Motor neuron (in vitro differentiated cells): ENCODE data around the gene TXNRD2. TPM values are rescaled to one million over a fixed set of nuclear protein-coding genes. Genes with fewer than 3 reads are reported as not detected.
A peak's percentile ranks its signal among the peaks of the same experiment; 100 is the strongest.
"Not testable (repeated sequence)": the region's sequence is repeated elsewhere in the genome, so short reads cannot be mapped to it uniquely, and the experiment has no call there.

Experiments used
- ATAC-seq, 8 experiments: fragments of 200-7000 bp; cut with Tn5 transposase; replicated peaks in 6 of 8; 2 replicates each; pipeline ENCODE4 v1.8.0; 2021; ENCODE audit warnings: mild to moderate bottlenecking in 8 of 8, moderate library complexity in 8 of 8
- H3K27ac ChIP-seq, 2 donors: fragments of 250-450 bp; sonication (Bioruptor Pico); 2 replicates each; pipeline ENCODE4 v1.9.0; 2021; ENCODE audit warnings: antibody characterized with exemption in 2 of 2, mild to moderate bottlenecking in 2 of 2, moderate library complexity in 1 of 2
- H3K4me1 ChIP-seq, 2 donors: fragments of 250-450 bp; sonication (Bioruptor Pico); replicated peaks in 1 of 2; 2 replicates each; pipeline ENCODE4 v1.6.1; 2021; ENCODE audit warnings: antibody characterized with exemption in 2 of 2, mild to moderate bottlenecking in 2 of 2, moderate library complexity in 1 of 2
- H3K4me3 ChIP-seq, 5 donors: fragments of 250-450 bp; sonication (Bioruptor Pico); 2 replicates each; pipeline ENCODE4 v1.9.0; 2021; ENCODE audit warnings: antibody characterized with exemption in 5 of 5, mild to moderate bottlenecking in 5 of 5, moderate library complexity in 4 of 5
- WGBS, 10 experiments: fragments of 450-650 bp; shearing (Covaris generic); methylation state at CpG; one replicate each; pipeline ENCODE4 v1.0.0; 2022; 5-methylcytosine and 5-hydroxymethylcytosine counted together
- in situ Hi-C, 9 experiments: fragments of 400-800 bp; cut with MboI; loops; one replicate each; pipeline ENCODE4 v1.15.0; 2021; ENCODE audit warnings: low sequenced_read_pairs in 9 of 9, low pct_unique_long_range_greater_than_20kb in 2 of 9; ENCODE audit not compliant: unreplicated experiment in 9 of 9
- total RNA-seq, 8 experiments: library from RNA; unstranded; fragments of 300-600 nt; gene quantifications; 2 replicates each; pipeline versions ENCODE4 v1.2.3 to v1.2.4, GENCODE V29; 2022

The TXNRD2 gene
- total RNA-seq, 8 experiments from 2014 or later = 2.4 to 33.9 (median 9.9) TPM

- H3K4me3 ChIP-seq = no peak overlapping the region
- in situ Hi-C loops = no loop called here
- no peak for ATAC-seq
- WGBS, 10 experiments = 65 to 100% (median 91%) methylated on average over 1 to 6 of the region's 6 CpGs; no CpG with 5 or more reads in 2 of the 10 experiments
- peak overlapping the region in 1 of 2 donors; percentile 41 for H3K27ac ChIP-seq
- H3K4me1 ChIP-seq = peaks cover 12 to 17% of the 10 kb centered on the region in 2 donors
Measured at GRCh38 chr22:19840955-19841640, 100.5 kb downstream of the TXNRD2 start.

GRCh38 chr22:19840059-19840458 lies 101.6 kb downstream of the TXNRD2 start:
- Histone ChIP-seq H3K4me1 (peaks cover 12 to 17% of the 10 kb centered on the region in 2 donors), H3K4me3 (no peak overlapping the region), H3K27ac (no peak overlapping the region)
- in situ Hi-C loops = no loop called here
- 7 to 100% (median 62%) methylated on average over 1 to 3 of the region's 4 CpGs; no CpG with 5 or more reads in 2 of the 10 experiments for WGBS, 10 experiments
- ATAC-seq = peak in 2 of 8 experiments; percentile 69 to 71

GRCh38 chr22:19837915-19838314 lies 103.7 kb downstream of the TXNRD2 start:
- in situ Hi-C loops = no loop called here
- no peak for ATAC-seq

GRCh38 chr22:19836512-19836911 lies 105.1 kb downstream of the TXNRD2 start:
- H3K4me1 ChIP-seq = no peaks in the 10 kb centered on the region
- in situ Hi-C loops = no loop called here
- ATAC-seq = no peak
- no peak overlapping the region for H3K27ac ChIP-seq
- no peak overlapping the region for H3K4me3 ChIP-seq

More at GRCh38 chr22:19837915-19838314, 103.7 kb downstream of the TXNRD2 start:
- H3K4me3 ChIP-seq = no peak overlapping the region
- 88 to 100% (median 98%) methylated on average over 2 to 6 of the region's 6 CpGs; no CpG with 5 or more reads in 2 of the 10 experiments for WGBS, 10 experiments
- peak overlapping the region in 1 of 2 donors; percentile 12 for H3K27ac ChIP-seq
- peaks cover 7 to 11% of the 10 kb centered on the region in 2 donors for H3K4me1 ChIP-seq

- in situ Hi-C loops = no loop called here
- no peaks in the 10 kb centered on the region for H3K4me1 ChIP-seq
- no peak overlapping the region for H3K4me3 ChIP-seq
- ATAC-seq = no peak
- no peak overlapping the region for H3K27ac ChIP-seq
Measured at GRCh38 chr22:19834599-19834998, 107.0 kb downstream of the TXNRD2 start.

- H3K4me3 ChIP-seq, ATAC-seq, H3K27ac ChIP-seq, in situ Hi-C loops, H3K4me1 ChIP-seq: not testable (repeated sequence)
- WGBS, 10 experiments = 65 to 97% (median 84%) methylated on average over 2 to 8 of the region's 9 CpGs
Measured at GRCh38 chr22:19833327-19833726, 108.3 kb downstream of the TXNRD2 start.

GRCh38 chr22:19832476-19833108 lies 109.0 kb downstream of the TXNRD2 start:
- Histone ChIP-seq H3K27ac (peak overlapping the region in 1 of 2 donors; percentile 49), H3K4me1 (no peaks in the 10 kb centered on the region), H3K4me3 (no peak overlapping the region)
- in situ Hi-C loops = no loop called here
- ATAC-seq = no peak
- WGBS, 10 experiments = 44 to 91% (median 80%) methylated on average over 1 to 7 of the region's 7 CpGs; no CpG with 5 or more reads in 1 of the 10 experiments

- in situ Hi-C loops, H3K4me3 ChIP-seq, H3K4me1 ChIP-seq, ATAC-seq: not testable (repeated sequence)
- 42 to 100% (median 92%) methylated on average over 1 to 2 of the region's 3 CpGs; no CpG with 5 or more reads in 4 of the 10 experiments for WGBS, 10 experiments
- peak overlapping the region in 1 of 2 donors; percentile 49 for H3K27ac ChIP-seq
Measured at GRCh38 chr22:19831979-19832378, 109.6 kb downstream of the TXNRD2 start.

- Histone ChIP-seq H3K4me1 (no peaks in the 10 kb centered on the region), H3K27ac (no peak overlapping the region), H3K4me3 (no peak overlapping the region)
- in situ Hi-C loops = no loop called here
- 71 to 100% (median 95%) methylated on average over 1 to 6 of the region's 6 CpGs; no CpG with 5 or more reads in 4 of the 10 experiments for WGBS, 10 experiments
- no peak for ATAC-seq
Measured at GRCh38 chr22:19831016-19831415, 110.6 kb downstream of the TXNRD2 start.

- in situ Hi-C loops = no loop called here
- no peak for ATAC-seq
- WGBS, 10 experiments = 0 to 96% (median 76%) methylated on average over 1 to 2 of the region's 2 CpGs; no CpG with 5 or more reads in 1 of the 10 experiments
Measured at GRCh38 chr22:19828035-19828401, 113.6 kb downstream of the TXNRD2 start.

GRCh38 chr22:19827341-19828034 lies 114.1 kb downstream of the TXNRD2 start:
- in situ Hi-C loops = no loop called here
- no peak overlapping the region for H3K27ac ChIP-seq
- H3K4me1 ChIP-seq = no peaks in the 10 kb centered on the region
- 67 to 94% (median 83%) methylated on average over 2 to 10 of the region's 10 CpGs for WGBS, 10 experiments
- H3K4me3 ChIP-seq = no peak overlapping the region
- ATAC-seq = no peak

More at GRCh38 chr22:19828035-19828401, 113.6 kb downstream of the TXNRD2 start:
- Histone ChIP-seq H3K4me3 (no peak overlapping the region), H3K27ac (no peak overlapping the region), H3K4me1 (no peaks in the 10 kb centered on the region)

- 0 to 100% (median 40%) methylated on average over 1 to 2 of the region's 2 CpGs; no CpG with 5 or more reads in 1 of the 10 experiments for WGBS, 10 experiments
- Histone ChIP-seq H3K27ac (no peak overlapping the region), H3K4me1 (no peaks in the 10 kb centered on the region), H3K4me3 (no peak overlapping the region)
- in situ Hi-C loops = no loop called here
- ATAC-seq = no peak
Measured at GRCh38 chr22:19826619-19826950, 115.0 kb downstream of the TXNRD2 start.

- Histone ChIP-seq H3K27ac (no peak overlapping the region), H3K4me3 (no peak overlapping the region), H3K4me1 (no peaks in the 10 kb centered on the region)
- ATAC-seq = no peak
- in situ Hi-C loops = no loop called here
- 60 to 100% (median 91%) methylated on average over 1 to 7 of the region's 7 CpGs; no CpG with 5 or more reads in 2 of the 10 experiments for WGBS, 10 experiments
Measured at GRCh38 chr22:19825904-19826618, 115.6 kb downstream of the TXNRD2 start.
